ENCODE results near the gene TACC3.

TACC3 gene

DNA sequence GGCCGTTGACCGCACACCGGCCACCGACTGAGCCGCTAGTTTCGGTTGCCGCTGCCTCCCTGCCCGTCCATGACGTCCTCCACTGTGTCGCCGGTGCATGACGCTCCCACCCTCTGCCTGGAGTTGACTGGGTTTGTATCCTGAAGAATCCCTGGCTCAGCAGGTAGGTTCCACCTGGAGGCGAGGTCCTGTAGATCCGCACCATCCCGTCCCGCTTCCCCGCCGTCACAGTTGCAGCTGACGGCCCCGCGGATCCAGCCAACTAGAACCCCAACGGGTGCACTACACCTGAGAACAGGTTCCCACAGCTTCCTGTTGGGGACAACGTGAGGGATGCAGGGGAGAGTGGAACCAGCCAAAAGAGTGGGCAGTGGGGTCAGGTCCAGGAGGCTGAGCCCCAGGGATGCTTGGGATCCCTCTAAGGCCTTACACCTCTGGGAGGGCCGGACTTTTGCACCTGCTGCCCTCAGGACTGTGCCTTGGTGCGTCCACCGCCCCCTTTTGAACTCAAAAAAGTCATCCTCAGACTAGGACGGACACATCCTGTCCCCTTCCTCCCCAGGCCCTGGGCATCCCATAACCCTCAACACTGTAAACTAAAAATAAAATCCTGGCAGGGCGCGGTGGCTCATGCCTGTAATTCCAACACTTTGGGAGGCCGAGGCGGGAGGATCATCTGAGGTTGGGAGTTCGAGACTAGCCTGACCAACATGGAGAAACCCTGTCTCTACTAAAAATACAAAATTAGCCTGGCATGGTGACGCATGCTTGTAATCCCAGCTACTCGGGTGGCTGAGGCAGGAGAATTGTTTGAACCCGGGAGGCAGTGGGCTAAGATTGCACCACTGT lies 8.1 kb upstream of the TACC3 start:
- peak overlapping the region; percentile 99 for H3K4me3 Mint-ChIP-seq
- no peaks in the 10 kb centered on the region for H3K9me3 Mint-ChIP-seq (ENCODE audit: low read depth)
- H3K27me3 Mint-ChIP-seq = no peaks in the 10 kb centered on the region
- H3K27ac Mint-ChIP-seq = peak overlapping the region; percentile 98
- peaks cover 48% of the 10 kb centered on the region for H3K4me1 Mint-ChIP-seq (ENCODE audit: low read depth)
- peaks cover 11% of the 10 kb centered on the region for H3K36me3 Mint-ChIP-seq

DNA sequence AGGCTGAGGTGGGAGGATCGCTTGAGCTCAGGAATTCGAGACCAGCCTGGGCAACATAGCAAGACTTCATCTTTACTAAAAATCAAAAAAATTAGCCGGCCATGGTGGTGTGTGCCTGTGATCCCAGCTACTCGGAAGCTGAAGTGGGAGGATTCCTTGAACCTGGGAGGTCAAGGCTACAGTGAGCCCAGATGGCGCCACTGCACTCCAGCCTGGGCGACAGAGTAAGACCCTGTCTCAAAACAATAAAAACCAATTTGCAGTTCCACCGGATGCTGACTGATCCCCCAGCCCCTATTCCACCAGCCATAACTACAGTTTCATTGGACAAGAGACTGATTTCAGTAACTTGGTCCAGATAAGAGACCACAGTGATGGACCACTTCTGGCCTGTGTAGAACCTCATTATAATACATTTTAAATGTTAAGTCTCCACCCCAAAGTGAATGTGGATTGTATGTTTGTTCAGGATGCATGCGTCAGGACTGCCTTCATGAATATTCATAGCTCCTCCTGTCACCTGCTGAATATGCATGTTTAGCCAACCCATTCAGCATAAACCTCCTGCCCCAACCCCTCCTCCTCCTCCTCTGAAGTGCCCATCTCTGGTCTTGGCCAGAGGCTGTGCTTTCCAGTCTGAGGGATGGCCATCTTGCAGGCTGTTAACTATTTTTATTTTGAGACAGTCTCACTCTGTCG lies 6.9 kb upstream of the TACC3 start:
- Mint-ChIP-seq H3K4me3 (peak overlapping the region; percentile 99), H3K4me1 (ENCODE audit: low read depth) (peaks cover 42% of the 10 kb centered on the region), H3K27ac (peak overlapping the region; percentile 98), H3K27me3 (no peaks in the 10 kb centered on the region), H3K36me3 (peaks cover 11% of the 10 kb centered on the region), H3K9me3 (ENCODE audit: low read depth) (no peaks in the 10 kb centered on the region)

DNA sequence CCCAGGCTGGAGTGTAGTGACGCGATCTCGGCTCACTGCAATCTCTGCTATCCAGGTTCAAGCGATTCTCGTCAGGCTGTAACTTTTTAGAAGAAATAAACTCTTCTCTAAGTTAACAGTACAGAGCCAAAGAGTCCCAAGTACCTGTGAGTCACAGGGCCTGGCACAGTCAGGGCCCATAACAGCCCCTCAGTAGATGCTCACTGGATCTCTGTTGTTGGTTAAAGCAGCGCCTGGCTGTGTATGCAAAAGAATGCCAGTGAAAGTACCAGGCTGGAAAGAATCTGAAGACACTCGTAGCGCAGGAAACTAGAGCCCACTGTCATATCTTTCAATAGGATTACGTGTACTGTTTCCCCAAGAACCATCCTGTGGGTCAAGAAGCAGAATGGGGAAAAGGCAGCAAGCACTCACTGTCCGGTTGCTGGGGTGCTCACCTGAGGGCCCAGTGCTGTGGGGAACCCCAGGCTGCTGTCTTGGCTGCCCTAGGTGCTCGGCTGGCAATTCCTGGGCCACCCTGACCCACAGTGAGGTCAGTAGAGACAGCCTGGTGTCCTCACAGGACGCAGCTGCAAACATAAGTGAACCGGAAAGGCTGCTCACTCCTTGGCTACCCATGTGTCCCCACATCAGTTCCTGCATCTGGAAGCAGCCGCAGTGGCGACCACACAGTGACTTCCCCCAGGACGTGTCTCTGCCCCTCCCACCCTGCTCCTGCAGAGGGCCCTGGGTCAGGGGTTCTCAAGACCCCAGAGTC lies 6.1 kb upstream of the TACC3 start:
- Mint-ChIP-seq H3K4me1 (ENCODE audit: low read depth) (peaks cover 41% of the 10 kb centered on the region), H3K4me3 (peak overlapping the region; percentile 99), H3K36me3 (peaks cover 8% of the 10 kb centered on the region), H3K9me3 (ENCODE audit: low read depth) (no peaks in the 10 kb centered on the region), H3K27me3 (no peaks in the 10 kb centered on the region), H3K27ac (peak overlapping the region; percentile 64)

DNA sequence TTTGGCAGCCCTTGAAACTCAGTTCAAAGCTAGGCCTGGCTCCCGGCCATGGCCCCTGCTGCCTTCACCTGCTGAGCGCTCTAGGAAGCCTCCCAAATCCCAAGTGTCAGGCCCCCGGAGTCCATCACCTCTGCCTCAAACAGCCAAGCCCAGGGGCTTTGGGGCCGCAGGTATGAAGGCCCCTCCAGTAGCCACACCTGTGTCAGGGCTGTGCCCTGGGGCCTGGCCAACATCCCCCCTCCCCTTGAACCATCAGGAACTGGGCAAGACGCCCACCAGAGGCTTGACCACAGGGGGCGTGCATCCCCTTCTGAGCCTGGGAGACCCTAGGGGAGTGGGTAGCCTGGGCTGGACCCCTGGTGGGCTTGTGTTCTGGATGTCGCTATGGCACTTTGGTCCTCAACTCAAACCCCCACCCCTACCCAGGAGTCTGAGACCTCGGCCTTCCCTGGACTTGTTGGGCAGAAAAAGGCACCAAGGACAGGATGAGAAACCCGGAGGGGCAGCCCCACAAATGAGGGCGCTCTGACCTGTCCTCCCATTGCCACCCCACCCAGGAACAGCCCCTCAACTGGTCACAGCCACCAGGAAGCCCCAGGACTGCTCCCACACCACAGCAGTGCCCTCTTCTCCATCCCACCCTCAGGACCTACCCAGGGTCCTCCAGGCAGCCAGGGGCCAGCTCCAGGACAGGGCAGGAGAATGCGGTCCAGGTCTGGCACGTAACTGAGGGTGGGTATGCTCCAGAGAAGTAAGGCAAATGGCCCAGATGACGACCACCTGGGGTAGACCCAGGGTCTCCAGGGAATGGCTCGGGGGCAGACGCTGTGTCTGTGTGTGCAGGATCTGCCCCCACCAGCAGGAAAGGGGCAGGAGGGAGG lies 5.0 kb upstream of the TACC3 start:
- H3K27ac Mint-ChIP-seq = no peak overlapping the region
- H3K4me3 Mint-ChIP-seq = no peak overlapping the region
- no peaks in the 10 kb centered on the region for H3K27me3 Mint-ChIP-seq
- no peaks in the 10 kb centered on the region for H3K9me3 Mint-ChIP-seq (ENCODE audit: low read depth)
- peaks cover 34% of the 10 kb centered on the region for H3K4me1 Mint-ChIP-seq (ENCODE audit: low read depth)
- peaks cover 2% of the 10 kb centered on the region for H3K36me3 Mint-ChIP-seq

DNA sequence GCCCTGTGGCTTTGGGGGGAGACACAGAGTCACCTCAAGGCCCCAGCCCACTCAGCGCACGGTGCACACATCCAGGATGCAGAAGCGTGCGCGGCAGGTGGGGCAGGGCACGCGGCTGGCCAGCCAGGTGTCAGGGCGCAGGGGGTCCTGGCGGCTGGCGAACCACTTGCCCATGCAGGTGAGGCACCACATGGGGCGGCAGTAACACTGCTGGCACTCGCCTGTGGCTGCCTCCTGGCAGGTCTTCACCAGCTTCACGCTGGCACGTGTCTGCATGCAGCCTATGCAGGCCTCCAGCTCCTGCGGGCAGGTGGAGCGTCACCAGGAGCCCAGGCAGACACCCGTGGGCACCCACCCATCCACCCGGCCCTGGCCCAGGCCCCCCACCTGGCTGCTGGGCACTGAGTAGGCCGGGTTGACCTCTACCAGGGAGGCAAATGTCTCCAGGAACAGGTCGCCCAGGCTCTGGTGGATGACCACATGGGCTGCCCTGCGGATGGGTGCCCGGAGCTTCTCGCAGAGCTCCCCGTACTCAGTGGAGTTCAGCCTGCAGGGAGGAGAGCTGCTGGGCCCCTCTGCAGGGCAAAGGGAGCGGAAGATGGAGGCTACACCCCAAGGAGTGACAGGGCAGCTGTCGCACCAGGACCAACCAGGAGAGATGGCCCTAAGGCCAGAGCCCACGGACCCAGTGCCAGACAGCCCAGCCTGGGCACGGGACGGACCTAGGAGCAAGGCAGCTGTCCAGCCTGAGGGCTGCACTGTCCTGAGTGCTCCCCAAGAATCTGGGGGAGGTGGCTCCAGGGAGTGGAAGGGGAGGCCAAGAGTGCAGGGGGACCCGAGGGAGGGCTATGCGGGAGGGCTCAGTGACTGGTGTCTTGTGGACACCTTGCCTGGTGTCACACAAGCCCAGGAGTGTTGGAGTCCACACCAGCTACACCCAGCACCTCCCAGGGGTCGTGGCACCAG lies 3.9 kb upstream of the TACC3 start:
- Mint-ChIP-seq H3K27me3 (no peaks in the 10 kb centered on the region), H3K27ac (no peak overlapping the region), H3K4me1 (ENCODE audit: low read depth) (peaks cover 39% of the 10 kb centered on the region), H3K4me3 (no peak overlapping the region), H3K36me3 (no peaks in the 10 kb centered on the region), H3K9me3 (ENCODE audit: low read depth) (no peaks in the 10 kb centered on the region)

DNA sequence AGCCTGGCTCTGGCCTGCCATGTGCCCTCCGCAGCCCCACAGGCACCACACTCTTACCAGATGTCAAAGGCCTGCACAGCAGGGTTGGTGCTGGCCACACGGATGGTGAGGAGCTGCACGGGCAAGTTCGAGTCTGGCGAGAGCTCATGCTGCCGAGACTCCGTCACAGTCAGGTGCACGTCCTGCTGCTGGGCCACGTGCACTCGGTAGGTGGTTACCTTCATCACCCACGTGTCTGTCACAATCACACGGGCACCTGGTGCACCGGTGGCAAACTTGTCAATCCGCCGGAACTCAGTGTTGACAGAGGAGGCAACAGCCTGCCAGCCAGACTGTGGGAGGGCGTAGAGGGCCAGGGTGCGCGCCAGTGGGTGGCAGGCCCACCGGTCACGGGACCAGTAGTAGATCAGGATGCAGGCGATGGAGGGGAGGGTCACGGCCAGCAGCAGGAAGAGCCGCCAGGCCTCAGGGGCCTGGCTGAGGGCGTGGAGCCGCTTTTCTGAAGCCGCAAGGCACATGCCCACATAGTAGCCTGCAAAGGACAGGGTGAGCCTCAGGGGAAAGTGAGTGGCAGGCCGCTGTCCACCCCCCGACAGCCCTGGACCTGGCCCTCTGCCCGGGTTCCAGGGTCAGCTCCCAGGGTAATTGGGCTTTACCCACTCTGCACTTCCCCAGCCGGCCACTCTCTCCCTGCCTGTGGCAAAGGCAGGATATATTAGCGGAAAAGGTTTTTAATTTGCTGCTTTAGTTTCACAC lies 3.0 kb upstream of the TACC3 start:
- peaks cover 48% of the 10 kb centered on the region for H3K4me1 Mint-ChIP-seq (ENCODE audit: low read depth)

DNA sequence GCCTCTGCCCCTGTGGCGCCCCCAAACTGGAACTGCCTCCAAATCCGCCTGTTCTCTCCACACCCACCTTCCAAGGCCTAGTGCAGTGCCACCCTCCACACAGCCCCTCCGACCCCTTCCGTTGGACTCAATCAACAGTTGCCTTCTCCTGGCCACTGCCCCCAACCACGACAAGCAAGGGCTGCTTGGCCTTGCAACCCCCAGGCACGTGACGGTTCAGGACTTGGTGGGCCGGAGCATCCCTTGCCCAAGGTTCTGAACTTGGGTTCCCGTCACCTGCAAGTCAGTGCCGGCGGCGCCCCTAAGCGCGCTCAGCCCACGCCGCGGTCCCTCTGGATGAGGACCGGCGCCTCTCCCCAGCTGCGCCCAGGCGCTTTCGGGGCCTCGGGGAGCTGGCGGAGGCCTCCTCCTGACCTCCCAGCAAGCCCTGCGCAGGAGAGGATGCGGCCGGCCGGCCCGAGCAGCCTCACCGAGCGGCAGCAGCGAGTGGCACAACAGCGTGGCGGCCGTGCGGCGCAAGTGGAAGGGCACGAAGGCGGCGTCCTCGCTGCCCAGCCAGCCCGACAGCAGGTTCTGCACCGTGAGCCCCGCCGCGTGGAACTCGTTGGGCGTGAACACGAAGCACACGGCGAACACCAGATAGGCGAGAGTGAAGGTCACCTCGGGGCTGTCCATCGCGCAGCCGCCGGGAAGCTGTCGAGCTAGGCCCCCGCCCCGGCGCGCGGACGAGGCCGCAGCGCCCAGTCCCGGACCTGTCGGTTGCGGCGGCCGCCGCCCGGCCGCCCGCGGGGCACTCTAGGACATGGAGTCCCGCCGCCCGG lies 948 bp upstream of the TACC3 start:
- peaks cover 50% of the 10 kb centered on the region for H3K4me1 Mint-ChIP-seq (ENCODE audit: low read depth)
- H3K9me3 Mint-ChIP-seq (ENCODE audit: low read depth) = no peaks in the 10 kb centered on the region
- peaks cover 5% of the 10 kb centered on the region for H3K36me3 Mint-ChIP-seq
- peak overlapping the region; percentile 92 for H3K27ac Mint-ChIP-seq
- H3K27me3 Mint-ChIP-seq = no peaks in the 10 kb centered on the region
- peak overlapping the region; percentile 94 for H3K4me3 Mint-ChIP-seq

More for the DNA sequence above, 3.0 kb upstream of the TACC3 start:
- Mint-ChIP-seq H3K9me3 (ENCODE audit: low read depth) (no peaks in the 10 kb centered on the region), H3K4me3 (peak overlapping the region; percentile 94), H3K36me3 (peaks cover 4% of the 10 kb centered on the region), H3K27ac (no peak overlapping the region), H3K27me3 (no peaks in the 10 kb centered on the region)

DNA sequence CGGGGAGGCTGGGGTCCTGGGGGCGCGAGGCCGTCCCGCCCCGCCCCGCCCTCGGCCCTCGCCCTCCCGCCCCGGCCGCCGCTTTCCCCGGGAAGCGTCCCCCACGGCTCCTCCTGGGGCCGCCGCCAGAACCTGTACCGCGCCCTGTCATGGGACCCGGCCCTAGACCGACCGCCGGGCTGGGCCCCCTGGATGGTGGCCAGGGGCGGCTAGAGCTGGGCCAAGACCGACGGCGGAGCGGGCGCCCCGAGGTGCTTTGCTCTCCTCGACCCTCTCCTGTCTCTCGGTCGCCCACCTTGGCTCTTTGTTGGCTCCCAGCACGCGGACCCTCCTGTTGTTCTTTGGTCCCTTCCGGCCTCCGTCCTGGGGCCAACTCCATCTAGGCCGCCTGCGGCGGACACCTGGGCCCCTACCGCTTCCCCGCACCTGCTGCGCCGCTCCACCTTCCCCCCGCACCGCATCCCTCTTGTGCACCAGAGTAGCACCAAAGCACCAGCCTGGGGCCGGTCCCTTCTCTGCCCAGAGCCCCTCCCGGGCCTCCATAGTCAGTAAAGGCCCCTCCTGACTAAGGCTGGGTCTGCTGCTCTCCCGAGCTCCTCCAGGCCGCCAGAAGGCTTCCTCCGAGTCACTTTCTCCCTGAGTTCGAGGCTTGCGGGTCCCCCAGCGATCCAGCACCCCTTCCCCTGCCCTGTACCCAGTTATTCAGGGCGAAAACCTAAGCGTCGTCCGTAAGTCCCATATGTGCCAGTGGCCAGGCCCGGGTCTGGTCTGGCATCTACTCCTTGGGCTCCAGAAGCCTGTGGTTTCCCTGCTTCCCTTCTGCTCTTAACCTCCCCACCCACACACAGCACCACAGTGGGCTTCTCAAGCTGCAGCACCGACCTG lies 587 bp downstream of the TACC3 start:
- Mint-ChIP-seq H3K36me3 (peaks cover 9% of the 10 kb centered on the region), H3K27ac (peak overlapping the region; percentile 99)

DNA sequence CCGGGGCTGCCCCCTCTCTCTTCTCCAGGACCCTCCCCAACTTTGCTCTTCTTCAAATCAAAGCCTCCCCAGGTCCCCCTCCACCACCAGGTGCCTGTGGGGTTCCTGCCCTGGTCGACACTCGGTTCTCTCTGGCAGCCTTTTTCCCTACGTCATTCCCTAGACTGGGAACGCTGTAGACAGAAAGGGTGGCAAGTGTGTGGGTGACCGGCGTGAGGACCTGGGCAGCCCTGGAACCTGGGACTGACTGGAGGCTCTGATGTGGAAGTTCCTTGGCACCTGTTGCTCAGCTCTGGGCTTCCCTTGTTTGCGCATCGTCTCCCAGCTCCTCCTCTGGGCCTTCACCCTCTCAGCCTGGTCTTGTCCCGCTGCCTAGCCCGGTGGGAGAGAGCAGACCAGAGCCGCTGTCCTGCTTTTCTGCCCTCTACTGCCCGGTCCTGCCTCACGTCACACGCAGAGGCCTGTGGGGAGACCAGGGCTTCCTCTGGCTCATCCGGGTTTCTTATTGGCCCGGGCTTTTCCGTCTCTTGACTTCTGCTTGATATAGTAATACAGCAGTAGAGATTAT lies 1.3 kb downstream of the TACC3 start:
- peaks cover 9% of the 10 kb centered on the region for H3K36me3 Mint-ChIP-seq
- peaks cover 57% of the 10 kb centered on the region for H3K4me1 Mint-ChIP-seq (ENCODE audit: low read depth)
- peak overlapping the region; percentile 99 for H3K27ac Mint-ChIP-seq
- no peaks in the 10 kb centered on the region for H3K27me3 Mint-ChIP-seq
- no peaks in the 10 kb centered on the region for H3K9me3 Mint-ChIP-seq (ENCODE audit: low read depth)
- peak overlapping the region; percentile 95 for H3K4me3 Mint-ChIP-seq

More for the DNA sequence above, 587 bp downstream of the TACC3 start:
- H3K4me3 Mint-ChIP-seq = peak overlapping the region; percentile 95
- peaks cover 54% of the 10 kb centered on the region for H3K4me1 Mint-ChIP-seq (ENCODE audit: low read depth)
- no peaks in the 10 kb centered on the region for H3K27me3 Mint-ChIP-seq
- no peaks in the 10 kb centered on the region for H3K9me3 Mint-ChIP-seq (ENCODE audit: low read depth)

DNA sequence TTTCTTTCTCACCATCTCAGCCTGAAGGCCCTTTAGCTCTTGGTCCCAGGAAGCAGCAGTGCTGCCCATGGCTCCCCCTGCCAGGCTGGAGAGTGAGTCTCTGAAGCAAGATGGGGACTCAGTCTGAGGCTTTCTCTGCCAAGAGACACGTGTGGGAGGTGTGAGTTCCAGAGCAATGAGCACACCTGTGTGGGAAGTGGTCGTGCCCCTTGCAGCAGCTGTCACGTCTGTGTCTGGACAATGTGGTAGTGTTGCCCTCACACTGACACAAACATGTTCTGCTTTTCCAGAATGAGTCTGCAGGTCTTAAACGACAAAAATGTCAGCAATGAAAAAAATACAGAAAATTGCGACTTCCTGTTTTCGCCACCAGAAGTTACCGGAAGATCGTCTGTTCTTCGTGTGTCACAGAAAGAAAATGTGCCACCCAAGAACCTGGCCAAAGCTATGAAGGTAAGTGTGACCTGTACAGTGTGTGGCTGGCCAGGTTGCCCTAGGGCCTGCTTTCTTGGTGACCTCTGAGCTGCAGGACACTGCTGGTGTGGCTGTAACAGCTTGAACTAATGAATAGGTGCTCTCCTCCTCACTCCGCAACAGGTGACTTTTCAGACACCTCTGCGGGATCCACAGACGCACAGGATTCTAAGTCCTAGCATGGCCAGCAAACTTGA lies 1.9 kb downstream of the TACC3 start:
- H3K27ac Mint-ChIP-seq = peak overlapping the region; percentile 99
- H3K9me3 Mint-ChIP-seq (ENCODE audit: low read depth) = no peaks in the 10 kb centered on the region
- H3K4me3 Mint-ChIP-seq = peak overlapping the region; percentile 95
- H3K27me3 Mint-ChIP-seq = no peaks in the 10 kb centered on the region
- H3K4me1 Mint-ChIP-seq (ENCODE audit: low read depth) = peaks cover 57% of the 10 kb centered on the region
- peaks cover 9% of the 10 kb centered on the region for H3K36me3 Mint-ChIP-seq

DNA sequence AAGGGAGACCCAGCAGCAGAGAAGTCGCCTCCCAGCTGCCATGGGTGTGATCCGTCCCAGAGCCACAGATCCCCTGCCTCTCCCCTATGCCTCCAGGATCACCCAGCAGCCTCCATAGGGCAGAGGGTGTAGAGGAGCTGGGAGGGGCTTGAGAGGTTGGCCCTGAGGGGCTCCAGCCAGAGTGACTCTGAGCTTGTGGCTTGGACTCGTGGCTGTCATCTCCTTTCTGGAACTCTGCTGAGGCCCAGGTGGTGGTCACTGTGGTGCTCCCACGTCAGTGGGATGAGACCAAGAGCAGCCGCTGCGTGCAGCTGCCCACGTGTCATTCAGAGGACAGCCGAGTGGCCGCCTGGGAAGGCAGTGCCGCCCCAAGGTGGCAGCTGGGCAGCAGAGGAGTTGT lies 4.2 kb downstream of the TACC3 start:
- Mint-ChIP-seq H3K4me3 (peak overlapping the region; percentile 95), H3K27me3 (no peaks in the 10 kb centered on the region), H3K9me3 (ENCODE audit: low read depth) (no peaks in the 10 kb centered on the region), H3K27ac (peak overlapping the region; percentile 76), H3K4me1 (ENCODE audit: low read depth) (peaks cover 54% of the 10 kb centered on the region), H3K36me3 (peaks cover 9% of the 10 kb centered on the region)

Measured in activated naive CD8-positive, alpha-beta T cell (primary cell).